Keratinocyte (primary cell): ENCODE results near the gene SRRD. TPM values are rescaled to one million over a fixed set of nuclear protein-coding genes. Genes with fewer than 3 reads are reported as not detected.

Source experiments
- DNase-seq: peaks from one replicate; pipeline ENCODE4 v3.0.0-alpha.2; 2011; ENCODE audit warnings: low read depth, missing footprints, low spot score
- FAIRE-seq: peaks from 2 replicates; lab custom pipeline; 2011; peaks lifted over from hg19 to GRCh38; lab: Jason Lieb, UNC
- H2AFZ ChIP-seq: 2 replicates; pipeline ENCODE4 v1.6.0; 2012; ENCODE audit warnings: low read length, control low read depth, inconsistent platforms; ENCODE audit not compliant: control insufficient read depth
- H3K27ac ChIP-seq: 2 replicates; pipeline ENCODE4 v1.5.1; 2011; ENCODE audit warnings: low read length; ENCODE audit not compliant: control insufficient read depth, insufficient read depth
- H3K27me3 ChIP-seq: 3 replicates; pipeline ENCODE4 v1.6.0; 2011; ENCODE audit warnings: low read length; ENCODE audit not compliant: control insufficient read depth, insufficient read depth; ENCODE audit errors: extremely low read depth
- H3K36me3 ChIP-seq, 2 experiments: 2 replicates in 1 of 2; 3 replicates in 1 of 2; pipeline ENCODE4 v1.5.1; 2011; ENCODE audit warnings: low read length in 2 of 2, mild to moderate bottlenecking in 1 of 2; ENCODE audit not compliant: control insufficient read depth in 2 of 2, insufficient read depth in 2 of 2; ENCODE audit errors: extremely low read depth in 1 of 2
- H3K4me1 ChIP-seq: 3 replicates; pipeline ENCODE4 v1.5.1; 2011; ENCODE audit warnings: low read length; ENCODE audit not compliant: control insufficient read depth, insufficient read depth; ENCODE audit errors: extremely low read depth
- H3K4me2 ChIP-seq: 3 replicates; pipeline ENCODE4 v1.6.0; 2011; ENCODE audit warnings: low read depth, low read length; ENCODE audit not compliant: control insufficient read depth, insufficient read depth; ENCODE audit errors: extremely low read depth
- H3K4me3 ChIP-seq, 3 experiments: fragments of 200-600 bp in 1 of 3; sonication (generic) in 1 of 3; 2 replicates in 2 of 3; 3 replicates in 1 of 3; pipeline ENCODE4 v1.5.1; 2011 to 2016; ENCODE audit warnings: low read length in 3 of 3, mild to moderate bottlenecking in 3 of 3, control low read depth in 2 of 3, inconsistent platforms in 1 of 3, low read depth in 1 of 3, mixed read lengths in 1 of 3, mixed run types in 1 of 3, moderate library complexity in 1 of 3; ENCODE audit not compliant: control insufficient read depth in 2 of 3, insufficient read depth in 2 of 3; ENCODE audit errors: extremely low read depth in 1 of 3
- H3K79me2 ChIP-seq: 2 replicates; pipeline ENCODE4 v1.6.0; 2012; ENCODE audit warnings: low read length; ENCODE audit not compliant: control insufficient read depth, insufficient read depth
- H3K9ac ChIP-seq: 3 replicates; pipeline ENCODE4 v1.6.0; 2011; ENCODE audit warnings: low read length; ENCODE audit not compliant: control insufficient read depth, insufficient read depth; ENCODE audit errors: extremely low read depth
- H3K9me1 ChIP-seq: 3 replicates; pipeline ENCODE4 v1.6.0; 2011; ENCODE audit warnings: low read length; ENCODE audit not compliant: control insufficient read depth, insufficient read depth; ENCODE audit errors: extremely low read depth
- H3K9me3 ChIP-seq: 2 replicates; pipeline ENCODE4 v1.5.1; 2012; ENCODE audit warnings: low read depth, low read length; ENCODE audit not compliant: control insufficient read depth
- H4K20me1 ChIP-seq: 3 replicates; pipeline ENCODE4 v1.6.0; 2011; ENCODE audit warnings: low read length; ENCODE audit not compliant: control insufficient read depth, insufficient read depth; ENCODE audit errors: extremely low read depth
- EZH2 ChIP-seq: IDR thresholded peaks from one replicate; pipeline ENCODE4 v1.6.1; 2012; ENCODE audit warnings: inconsistent platforms, mild to moderate bottlenecking, low read length, moderate library complexity
- dilution Hi-C: fragments of 300-500 bp; cut with MboI; formaldehyde crosslinking; loops from one replicate; pipeline ENCODE4 v1.7.0; 2020; ENCODE audit warnings: low sequenced_read_pairs; ENCODE audit not compliant: extremely low pct_ligation_motif_present
- polyA plus RNA-seq, 5 experiments: library from polyadenylated mRNA; depleted of rRNA in 3 of 5; stranded (reverse) in 3 of 5; stranded (forward) in 1 of 5; unstranded in 1 of 5; fragments of >200 nt; gene quantifications; 1 replicate in 1 of 5; 2 replicates in 3 of 5; 3 replicates in 1 of 5; pipeline versions ENCODE4 v1.2.1 to v1.2.3, GENCODE V29; 2011 to 2012; ENCODE audit warnings: missing spikeins in 2 of 5, low read depth in 1 of 5, low replicate concordance in 1 of 5
- TF ChIP-seq, protein P1 (sequence below), 3 experiments: IDR thresholded peaks in 1 of 3; conservative IDR thresholded peaks in 1 of 3; optimal IDR thresholded peaks in 1 of 3; 2 replicates in 2 of 3; 3 replicates in 1 of 3; pipeline versions ENCODE3 to v1.5.1; 2011; ENCODE audit warnings: low read length in 3 of 3, mild to moderate bottlenecking in 3 of 3, moderate library complexity in 2 of 3, control low read depth in 1 of 3, inconsistent platforms in 1 of 3; ENCODE audit not compliant: insufficient read depth in 2 of 3; ENCODE audit errors: extremely low read depth in 1 of 3

The SRRD gene
- polyA plus RNA-seq, 1 donor (not counting 4 experiments of a cell fraction or from before 2014, with no cell fraction given): 45.0 TPM

DNA sequence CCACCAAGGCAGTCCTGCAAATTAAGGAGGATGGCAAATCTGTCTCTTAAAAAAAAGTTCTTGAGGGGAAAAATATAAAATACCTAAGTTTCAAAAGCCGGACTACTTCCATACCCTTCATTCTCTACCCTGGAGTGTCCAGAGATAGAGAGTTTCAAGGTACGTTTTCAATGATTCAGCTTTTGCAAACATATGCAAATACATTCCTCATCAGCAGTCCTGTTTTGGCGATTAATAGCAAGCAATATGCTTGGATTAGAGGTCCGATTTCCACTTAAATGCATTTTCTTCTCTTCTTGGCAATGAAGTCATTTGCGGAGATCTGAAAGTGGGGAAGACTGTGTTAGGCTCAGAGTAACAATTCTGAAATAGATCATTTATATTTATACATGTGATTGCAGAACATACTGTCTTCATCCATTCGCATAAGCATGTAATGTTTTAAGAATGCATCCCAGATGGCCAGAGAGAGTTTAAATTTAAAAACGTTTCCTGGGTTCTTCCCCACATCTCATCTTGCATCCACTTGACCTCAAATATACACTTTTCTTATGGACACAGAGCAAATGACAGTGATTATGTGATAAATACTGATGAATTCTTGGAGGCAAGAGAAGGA is 42.4 kb downstream of the SRRD start:
- Histone ChIP-seq H3K27ac (no peak overlapping the region), H3K4me1 (no peaks in the 10 kb centered on the region), H3K9me1 (no peaks in the 10 kb centered on the region), H3K4me2 (no peak overlapping the region), H3K9ac (no peak overlapping the region), H3K4me3 (no peak overlapping the region), H2AFZ (no peak overlapping the region), H3K9me3 (no peaks in the 10 kb centered on the region), H3K36me3 (peaks cover 4 to 17% of the 10 kb centered on the region in 2 experiments), H3K79me2 (no peaks in the 10 kb centered on the region), H4K20me1 (no peaks in the 10 kb centered on the region), H3K27me3 (no peaks in the 10 kb centered on the region)
- FAIRE-seq (no peak), DNase-seq (no peak)
- no peak for TF ChIP-seq EZH2
- TF ChIP-seq, protein P1, sequence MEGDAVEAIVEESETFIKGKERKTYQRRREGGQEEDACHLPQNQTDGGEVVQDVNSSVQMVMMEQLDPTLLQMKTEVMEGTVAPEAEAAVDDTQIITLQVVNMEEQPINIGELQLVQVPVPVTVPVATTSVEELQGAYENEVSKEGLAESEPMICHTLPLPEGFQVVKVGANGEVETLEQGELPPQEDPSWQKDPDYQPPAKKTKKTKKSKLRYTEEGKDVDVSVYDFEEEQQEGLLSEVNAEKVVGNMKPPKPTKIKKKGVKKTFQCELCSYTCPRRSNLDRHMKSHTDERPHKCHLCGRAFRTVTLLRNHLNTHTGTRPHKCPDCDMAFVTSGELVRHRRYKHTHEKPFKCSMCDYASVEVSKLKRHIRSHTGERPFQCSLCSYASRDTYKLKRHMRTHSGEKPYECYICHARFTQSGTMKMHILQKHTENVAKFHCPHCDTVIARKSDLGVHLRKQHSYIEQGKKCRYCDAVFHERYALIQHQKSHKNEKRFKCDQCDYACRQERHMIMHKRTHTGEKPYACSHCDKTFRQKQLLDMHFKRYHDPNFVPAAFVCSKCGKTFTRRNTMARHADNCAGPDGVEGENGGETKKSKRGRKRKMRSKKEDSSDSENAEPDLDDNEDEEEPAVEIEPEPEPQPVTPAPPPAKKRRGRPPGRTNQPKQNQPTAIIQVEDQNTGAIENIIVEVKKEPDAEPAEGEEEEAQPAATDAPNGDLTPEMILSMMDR (optimal IDR thresholded peaks at IDR 0.05 in 1 of 3, IDR thresholded peaks at IDR 0.05 in 1 of 3, conservative IDR thresholded peaks at IDR 0.05 in 1 of 3; ENCODE audit: extremely low read depth in 1 of 3, insufficient read depth in 2 of 3, low read length in 3 of 3): no peak
- dilution Hi-C loops: no loop called here

DNA sequence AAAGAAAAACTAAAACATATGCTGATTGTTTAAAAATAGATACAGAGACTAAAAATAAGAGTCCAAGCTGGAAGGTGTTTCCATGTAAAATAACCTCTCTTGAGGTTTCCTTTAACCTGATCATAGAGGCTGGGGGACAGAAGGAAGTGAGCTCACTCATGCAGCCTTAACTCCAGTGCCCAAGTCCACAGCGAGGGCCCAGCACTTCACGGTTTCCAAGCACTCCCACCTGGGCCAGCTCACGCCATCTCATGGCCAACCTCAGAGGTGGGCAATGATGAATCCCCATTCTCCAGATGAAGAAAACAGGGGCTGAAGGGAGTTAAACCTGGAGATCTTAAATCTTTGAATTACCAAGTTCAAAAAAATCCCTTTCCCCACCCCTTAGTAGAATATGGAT is 43.5 kb downstream of the SRRD start:
- Histone ChIP-seq H3K79me2 (no peaks in the 10 kb centered on the region), H2AFZ (no peak overlapping the region), H3K27me3 (no peaks in the 10 kb centered on the region), H3K36me3 (peaks cover 6 to 21% of the 10 kb centered on the region in 2 experiments), H3K27ac (no peak overlapping the region), H3K4me2 (no peak overlapping the region), H3K9ac (no peak overlapping the region), H3K4me3 (no peak overlapping the region), H4K20me1 (no peaks in the 10 kb centered on the region), H3K9me1 (no peaks in the 10 kb centered on the region), H3K9me3 (no peaks in the 10 kb centered on the region), H3K4me1 (no peaks in the 10 kb centered on the region)
- FAIRE-seq (no peak), DNase-seq (no peak)
- TF ChIP-seq, protein P1 (optimal IDR thresholded peaks at IDR 0.05 in 1 of 3, IDR thresholded peaks at IDR 0.05 in 1 of 3, conservative IDR thresholded peaks at IDR 0.05 in 1 of 3; ENCODE audit: extremely low read depth in 1 of 3, insufficient read depth in 2 of 3, low read length in 3 of 3): no peak
- TF ChIP-seq EZH2: no peak
- dilution Hi-C loops: no loop called here
